ENCODE measurements around the gene C6orf47.

C6orf47 gene

GRCh38 chr6:31676322-31676903, 15.8 kb upstream of the C6orf47 start:
- no peak overlapping the region for H3K4me3 ChIP-seq (ENCODE audit: low read length)
- no peak for DNase-seq (ENCODE audit: low read depth)
- TF ChIP-seq CTCF (conservative IDR thresholded peaks at IDR 0.05; ENCODE audit: low read depth, low read length): no peak

- no peak for DNase-seq (ENCODE audit: low read depth)
- no peak within 1 kb of the TSS for H3K4me3 ChIP-seq (ENCODE audit: low read length)
- TF ChIP-seq CTCF (conservative IDR thresholded peaks at IDR 0.05; ENCODE audit: low read depth, low read length): no peak
Observed at GRCh38 chr6:31669676-31670075, 9.1 kb upstream of the C6orf47 start, which contains the start of gene LY6G5B. Gene LY6G5B (plus strand): TSS chr6:31669976. CDS start chr6:31670951, 975 bp downstream.

GRCh38 chr6:31666337-31666965, 5.9 kb upstream of the C6orf47 start:
- no peak for DNase-seq (ENCODE audit: low read depth)
- no peak for TF ChIP-seq CTCF (conservative IDR thresholded peaks at IDR 0.05; ENCODE audit: low read depth, low read length)
- peak overlapping the region; percentile 94 for H3K4me3 ChIP-seq (ENCODE audit: low read length)

GRCh38 chr6:31665501-31666336, 5.1 kb upstream of the C6orf47 start, which contains the start of gene CSNK2B:
Gene CSNK2B (plus strand): TSS chr6:31666080. CDS start chr6:31666832, 752 bp downstream.
- peak within 1 kb of the TSS; percentile 94 for H3K4me3 ChIP-seq (ENCODE audit: low read length)
- DNase-seq (ENCODE audit: low read depth): peak; percentile 91
- peak; percentile 15 for TF ChIP-seq CTCF (conservative IDR thresholded peaks at IDR 0.05; ENCODE audit: low read depth, low read length)

- no peak for TF ChIP-seq CTCF (conservative IDR thresholded peaks at IDR 0.05; ENCODE audit: low read depth, low read length)
- DNase-seq (ENCODE audit: low read depth): peak; percentile 70
- H3K4me3 ChIP-seq (ENCODE audit: low read length): peak within 1 kb of the TSS; percentile 94
Observed at GRCh38 chr6:31664790-31665500, 4.4 kb upstream of the C6orf47 start, which contains the start of gene GPANK1. Gene GPANK1 (minus strand): TSS chr6:31664997. CDS start chr6:31664478, 519 bp downstream.

GRCh38 chr6:31663961-31664789, 3.6 kb upstream of the C6orf47 start:
- DNase-seq (ENCODE audit: low read depth): no peak
- H3K4me3 ChIP-seq (ENCODE audit: low read length): peak overlapping the region; percentile 94
- no peak for TF ChIP-seq CTCF (conservative IDR thresholded peaks at IDR 0.05; ENCODE audit: low read depth, low read length)

Measured in retinal pigment epithelial cell (primary cell).